Measurements from ENCODE around the gene PRKAG2. TPM values are rescaled to one million over a fixed set of nuclear protein-coding genes. Genes with fewer than 3 reads are reported as not detected.

PRKAG2 gene
- total and polyA plus RNA-seq, 2 of the 8 experiments (the other 6 are each of a cell fraction or from before 2014, with no cell fraction given), result 7.5 to 18.1 TPM

- TF ChIP-seq KDM1A (IDR thresholded peaks at IDR 0.05; ENCODE audit: borderline replicate concordance, low read length), result no peak
- TF ChIP-seq CBX5 (IDR thresholded peaks at IDR 0.05; ENCODE audit: low read depth, low read length), result no peak
- no peak for TF ChIP-seq ASH2L (IDR thresholded peaks at IDR 0.05; ENCODE audit: low read length)
- TF ChIP-seq TBP (IDR thresholded peaks at IDR 0.05; ENCODE audit: low read depth, low read length), result no peak
- TF ChIP-seq CHD7 (IDR thresholded peaks at IDR 0.05; ENCODE audit: insufficient replicate concordance, low read length), result no peak
- TF ChIP-seq SP1 (IDR thresholded peaks at IDR 0.05; ENCODE audit: low read depth, low read length), result no peak
Measured at GRCh38 chr7:151728746-151729145, 148.2 kb downstream of the PRKAG2 start (continued).

Data from H1 (cell line).